ENCODE data around the gene TRMT5.
A peak's percentile ranks its signal among the peaks of the same experiment; 100 is the strongest.

Gene TRMT5, protein sequence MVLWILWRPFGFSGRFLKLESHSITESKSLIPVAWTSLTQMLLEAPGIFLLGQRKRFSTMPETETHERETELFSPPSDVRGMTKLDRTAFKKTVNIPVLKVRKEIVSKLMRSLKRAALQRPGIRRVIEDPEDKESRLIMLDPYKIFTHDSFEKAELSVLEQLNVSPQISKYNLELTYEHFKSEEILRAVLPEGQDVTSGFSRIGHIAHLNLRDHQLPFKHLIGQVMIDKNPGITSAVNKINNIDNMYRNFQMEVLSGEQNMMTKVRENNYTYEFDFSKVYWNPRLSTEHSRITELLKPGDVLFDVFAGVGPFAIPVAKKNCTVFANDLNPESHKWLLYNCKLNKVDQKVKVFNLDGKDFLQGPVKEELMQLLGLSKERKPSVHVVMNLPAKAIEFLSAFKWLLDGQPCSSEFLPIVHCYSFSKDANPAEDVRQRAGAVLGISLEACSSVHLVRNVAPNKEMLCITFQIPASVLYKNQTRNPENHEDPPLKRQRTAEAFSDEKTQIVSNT

DNA sequence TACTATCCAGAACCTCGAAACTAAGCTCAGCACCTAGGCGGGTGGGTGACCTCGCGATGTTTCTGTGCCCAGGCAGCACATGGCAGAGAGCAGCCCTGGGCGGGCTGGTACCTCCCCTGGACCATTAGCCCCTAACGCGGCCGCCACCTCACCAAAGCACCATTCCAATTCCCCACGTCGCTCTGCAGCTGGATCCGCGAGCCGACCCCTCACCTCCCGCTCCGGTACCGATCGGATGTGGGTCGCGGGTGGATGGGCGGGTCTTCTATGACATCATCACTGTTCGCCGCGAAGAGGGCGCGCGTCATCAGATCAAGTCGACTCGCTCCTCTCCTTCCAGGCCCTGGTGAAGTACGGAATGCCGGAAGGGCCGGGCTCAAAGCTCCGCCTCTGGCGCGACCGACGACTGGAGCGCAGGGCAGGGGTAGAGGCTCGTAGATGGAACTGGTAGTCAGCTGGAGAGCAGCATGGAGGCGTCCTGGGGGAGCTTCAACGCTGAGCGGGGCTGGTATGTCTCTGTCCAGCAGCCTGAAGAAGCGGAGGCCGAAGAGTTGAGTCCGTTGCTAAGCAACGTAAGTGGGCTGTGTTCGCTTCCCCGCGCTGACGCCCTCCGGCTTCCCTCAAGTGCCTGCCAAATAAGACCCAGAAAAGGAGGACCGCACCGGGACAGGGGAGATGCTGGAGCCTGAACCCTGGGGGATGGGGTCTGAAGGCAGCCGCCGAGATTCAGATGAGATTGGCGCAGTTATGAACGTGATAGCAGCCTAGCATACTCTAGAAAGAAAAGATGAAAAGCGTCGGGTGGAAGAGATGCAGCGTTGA is at the start of gene TRMT5, which contains the start of gene SLC38A6:
TRMT5 (minus strand) TSS at position 269 of the 822 bp plus-strand sequence; CDS start at position 163, 106 bp downstream.
SLC38A6 (plus strand) TSS at position 435 of the 822 bp plus-strand sequence; CDS start at position 468, 33 bp downstream.
- peak; percentile 95 to 96 for DNase-seq

DNA sequence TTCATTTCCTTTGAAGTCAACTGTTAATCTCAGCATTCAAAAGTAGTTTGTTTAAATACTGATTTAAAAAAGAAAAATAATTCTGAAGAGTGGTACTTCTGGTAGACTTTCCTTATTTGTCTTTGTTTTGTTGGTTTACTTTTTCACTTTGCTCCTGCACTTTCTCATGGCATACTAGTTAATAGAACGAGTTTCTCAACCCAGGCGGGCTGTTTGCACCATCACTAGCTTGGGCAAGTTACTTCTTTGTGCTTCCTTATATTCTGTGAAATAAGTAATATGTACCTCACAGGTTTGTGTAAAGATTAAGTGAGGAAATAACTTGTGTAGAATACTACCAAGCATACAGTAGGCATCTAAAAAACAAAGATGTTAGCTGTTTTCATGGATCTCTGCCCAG is 45.6 kb upstream of the TRMT5 start:
- DNase-seq: no peak

DNA sequence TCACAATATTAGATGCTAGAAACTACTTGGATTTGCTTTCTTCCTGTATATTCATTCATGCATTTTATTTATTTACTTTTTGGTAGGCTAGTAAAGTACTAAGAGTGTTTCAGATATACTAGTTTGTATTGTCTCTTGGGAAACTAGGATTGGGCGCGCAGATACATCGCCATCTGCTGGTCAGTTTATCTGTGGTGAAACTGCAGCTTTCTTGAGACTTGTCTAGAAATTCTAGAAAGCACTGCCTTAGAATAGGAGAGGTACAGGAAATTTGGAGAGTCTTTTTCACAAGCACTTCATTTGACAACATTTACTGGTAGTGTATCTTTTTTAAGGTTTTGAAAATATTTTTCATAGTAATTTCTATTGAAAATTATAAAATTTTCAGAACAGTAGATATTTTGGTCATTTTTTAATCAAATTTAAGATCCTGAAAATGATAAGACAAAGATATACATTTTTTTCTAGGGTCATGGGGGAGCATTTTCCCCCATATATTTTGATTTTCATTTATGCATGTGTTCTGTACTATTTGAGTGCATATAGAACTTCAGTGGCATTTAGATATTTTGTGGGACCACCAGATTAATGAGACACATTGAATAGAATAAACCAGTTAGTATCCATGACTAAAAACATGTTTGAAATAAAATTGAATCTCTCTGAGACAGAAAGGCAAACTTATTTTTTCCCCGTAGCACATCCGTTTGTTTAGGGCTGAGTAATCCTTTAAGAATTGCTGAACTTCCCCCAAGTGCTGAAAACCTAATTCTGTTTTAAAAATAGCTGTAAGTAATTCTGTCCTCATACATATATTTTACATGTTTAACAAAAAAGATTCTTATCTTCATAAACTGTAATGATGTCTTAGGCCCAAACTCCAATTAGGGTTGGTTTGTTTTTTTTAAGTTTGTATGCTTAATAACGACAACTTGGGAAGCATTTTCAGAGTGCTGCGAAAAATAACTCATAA is 44.7 kb upstream of the TRMT5 start:
- DNase-seq: peak; percentile 50 to 58

DNA sequence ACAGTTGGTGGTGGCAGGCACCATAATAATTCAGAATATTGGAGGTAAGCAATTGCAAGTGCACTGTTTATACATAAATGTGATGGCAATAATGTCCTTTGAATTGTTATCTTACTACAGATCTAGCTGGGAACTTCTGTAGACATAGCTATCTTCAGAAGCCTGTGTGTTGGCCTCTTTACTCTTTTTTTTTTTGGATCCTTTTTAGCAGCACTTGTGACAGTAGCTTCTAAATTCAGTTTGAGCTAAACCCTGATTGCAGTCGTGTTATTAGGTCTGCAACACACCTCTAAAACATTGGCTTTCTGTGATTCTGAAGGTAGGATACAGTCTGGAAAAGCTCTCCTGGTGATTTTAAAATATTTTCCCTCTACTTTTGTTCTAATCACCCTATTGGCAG is 38.7 kb upstream of the TRMT5 start:
- DNase-seq: no peak

DNA sequence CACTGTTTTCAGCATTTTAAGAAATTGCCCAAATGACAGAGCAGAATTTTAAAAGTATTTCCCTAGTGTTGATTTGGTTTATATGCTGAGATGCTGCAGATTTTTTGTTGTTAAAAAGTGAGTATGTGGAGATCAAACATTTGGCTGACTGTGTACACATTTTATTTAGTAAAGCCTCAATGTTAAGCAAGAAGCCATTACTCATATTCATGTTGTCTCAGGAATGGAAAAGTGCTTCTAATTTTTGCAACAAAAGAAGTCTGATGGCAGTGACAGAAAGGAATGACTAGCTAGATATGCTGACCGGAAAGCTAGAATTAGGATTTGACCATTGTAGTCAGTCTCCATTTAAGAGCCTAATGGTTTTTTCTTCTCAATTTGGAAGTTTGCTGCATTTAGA is 22.7 kb upstream of the TRMT5 start:
- DNase-seq: no peak

DNA sequence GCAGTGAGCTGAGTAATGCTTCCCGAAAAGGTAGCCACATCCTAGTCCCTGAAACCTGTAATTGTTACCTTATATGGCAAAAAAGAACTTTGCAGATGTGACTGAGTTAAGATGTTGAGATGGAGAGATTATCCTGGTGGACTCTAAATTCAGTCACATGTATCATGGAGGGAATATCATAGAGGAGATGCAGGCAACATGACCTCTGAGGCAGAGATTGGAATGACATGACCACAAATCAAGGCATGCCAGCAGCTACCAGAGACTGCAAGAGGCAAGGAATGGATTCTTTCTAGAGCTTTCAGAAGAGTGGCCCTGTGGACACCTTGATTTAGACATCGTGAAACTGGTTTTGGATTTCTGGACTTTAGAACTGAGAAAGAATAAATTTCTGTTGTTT is 18.7 kb upstream of the TRMT5 start:
- no peak for DNase-seq

DNA sequence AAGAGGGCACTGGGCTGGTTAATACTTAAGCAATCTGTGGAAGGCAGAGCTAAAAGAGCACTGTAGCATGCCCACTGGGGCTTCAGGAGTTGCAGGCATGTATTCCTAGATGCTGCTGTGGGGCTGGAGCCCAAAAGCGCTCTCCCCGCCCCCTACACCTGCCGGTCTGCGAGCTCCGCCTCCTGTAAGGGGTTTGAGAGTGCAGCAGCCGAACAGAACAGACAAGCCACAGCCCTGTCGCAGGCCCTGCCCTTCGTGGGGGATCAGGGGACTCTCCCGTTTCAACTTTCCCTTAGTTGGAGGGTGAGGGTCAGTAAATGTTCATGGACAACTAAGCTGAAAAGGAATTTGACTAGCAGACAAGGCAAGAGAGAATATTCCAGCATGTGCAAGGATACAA is 17.7 kb upstream of the TRMT5 start:
- DNase-seq: no peak

DNA sequence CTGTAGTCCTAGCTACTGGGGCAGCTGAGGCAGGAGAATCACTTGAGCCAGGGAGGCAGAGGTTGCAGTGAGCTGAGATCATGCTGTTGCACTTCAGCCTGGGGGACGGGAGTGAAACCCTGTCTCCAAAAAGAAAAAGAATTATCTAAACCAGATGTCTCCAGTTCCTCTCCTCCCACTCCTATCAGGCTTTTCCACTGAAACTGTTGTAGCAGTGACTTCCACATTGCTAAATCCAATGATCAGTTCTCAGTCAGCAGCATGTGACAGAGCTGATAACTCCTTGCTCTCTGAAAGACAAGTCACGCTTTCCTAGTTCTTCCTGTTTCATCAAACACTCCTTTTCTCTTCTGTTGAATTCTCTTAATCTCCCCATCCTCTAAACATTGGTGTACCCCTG is 8.7 kb upstream of the TRMT5 start:
- DNase-seq: no peak

DNA sequence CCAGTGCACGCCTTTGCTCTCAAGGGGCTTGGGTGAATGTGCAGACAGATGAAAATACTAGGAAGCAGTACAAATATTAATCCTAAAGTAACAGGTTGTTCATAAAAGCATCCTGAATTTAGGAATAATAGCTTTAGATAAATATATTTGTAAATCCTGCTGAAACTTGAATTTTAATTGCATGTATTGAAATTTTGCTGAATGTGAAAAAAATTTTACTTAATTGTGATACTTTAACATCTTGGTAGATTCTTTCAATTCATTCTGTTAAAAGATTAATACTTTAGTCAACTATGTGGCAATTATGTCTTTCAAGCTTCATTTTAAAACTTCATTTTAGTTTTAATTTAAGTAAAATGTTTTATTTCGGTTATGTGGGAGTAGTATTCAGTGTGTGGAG is 5.6 kb upstream of the TRMT5 start:
- no peak for DNase-seq

DNA sequence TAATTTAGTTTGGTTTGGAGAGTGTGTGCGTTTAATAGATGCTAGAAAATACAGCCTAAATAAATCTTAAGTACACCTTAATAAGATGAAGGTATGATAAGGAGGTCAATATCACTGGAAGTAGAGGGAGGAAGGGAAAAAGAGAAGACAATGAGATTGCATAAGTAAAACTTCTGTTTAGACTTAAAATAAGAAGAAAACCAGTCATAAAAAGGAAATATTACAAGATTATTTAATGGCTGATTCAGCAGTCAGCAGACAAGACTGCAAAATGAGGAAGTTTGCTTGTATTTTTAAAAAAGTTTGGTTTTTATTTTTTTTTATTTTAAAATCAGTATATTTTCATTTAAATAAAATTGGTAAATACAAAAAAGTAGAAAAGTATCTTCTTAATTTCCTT is 3.3 kb upstream of the TRMT5 start:
- no peak for DNase-seq

DNA sequence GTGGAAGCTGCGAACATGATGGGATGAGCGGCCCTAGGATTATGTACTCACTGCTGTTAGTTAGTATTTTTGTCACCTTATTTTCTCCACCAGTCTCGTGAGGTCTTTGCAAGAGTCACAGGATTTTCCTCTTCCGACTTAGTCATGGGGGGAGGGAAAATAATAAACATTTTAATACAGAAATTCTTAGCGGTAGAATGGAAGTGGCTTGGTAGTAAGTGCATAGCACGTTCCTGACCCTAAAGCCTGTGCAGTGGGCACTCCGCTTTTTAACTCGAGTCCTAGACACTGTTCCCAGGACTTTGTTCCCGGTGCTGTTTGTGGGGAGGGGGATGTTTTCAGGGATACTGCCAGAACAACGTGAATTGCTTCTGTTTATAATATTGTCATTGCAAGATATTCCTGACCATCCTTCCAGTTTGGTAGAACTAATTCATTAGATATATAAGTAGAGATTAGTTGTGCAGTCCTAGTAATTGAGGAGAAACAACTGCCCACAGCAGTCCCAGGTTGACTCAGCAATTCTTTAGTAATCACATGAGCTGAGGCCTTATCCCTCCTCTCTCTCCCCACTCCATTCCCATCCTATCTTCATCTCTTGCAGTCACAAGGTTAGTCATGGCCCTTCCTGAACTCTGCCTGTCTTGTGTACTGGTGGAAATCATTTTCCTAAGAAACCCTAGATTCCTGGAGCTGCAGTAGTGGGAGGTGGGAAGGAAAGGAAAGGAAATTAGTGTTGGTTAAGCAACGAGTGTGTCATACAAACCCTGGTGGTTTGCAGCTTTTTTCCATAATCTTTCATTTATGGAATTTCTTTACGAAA is 965 bp upstream of the TRMT5 start:
- DNase-seq: no peak

DNA sequence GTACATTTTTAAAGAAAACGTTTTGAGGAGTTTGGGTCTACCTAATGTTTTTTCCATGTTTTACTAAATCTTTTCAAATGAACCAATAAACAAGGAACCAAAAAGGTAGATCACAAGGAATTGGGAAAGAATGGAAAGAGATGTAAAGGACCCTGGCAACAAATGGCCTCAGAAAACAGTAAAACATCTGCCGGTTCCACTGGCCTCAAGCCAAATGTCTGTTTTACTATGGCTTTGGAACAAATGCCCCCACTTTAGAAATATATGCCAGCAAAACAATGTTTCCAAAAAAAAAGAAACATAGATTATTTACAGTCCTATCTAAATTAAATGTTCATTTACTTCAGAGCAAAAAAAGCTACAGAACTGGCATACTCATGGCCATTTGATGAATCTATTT is 3.0 kb downstream of the TRMT5 start:
- no peak for DNase-seq

DNA sequence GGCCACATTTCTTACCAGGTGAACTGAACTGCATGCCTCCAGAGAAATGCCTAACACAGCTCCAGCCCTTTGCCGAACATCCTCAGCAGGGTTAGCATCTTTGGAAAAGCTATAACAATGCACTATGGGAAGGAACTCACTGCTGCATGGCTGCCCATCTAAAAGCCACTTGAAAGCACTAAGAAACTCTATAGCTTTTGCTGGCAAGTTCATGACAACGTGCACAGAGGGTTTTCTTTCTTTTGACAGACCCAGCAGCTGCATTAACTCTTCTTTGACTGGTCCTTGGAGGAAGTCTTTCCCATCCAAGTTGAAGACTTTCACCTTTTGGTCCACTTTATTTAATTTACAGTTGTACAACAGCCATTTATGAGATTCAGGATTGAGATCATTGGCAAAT is 5.3 kb downstream of the TRMT5 start:
- DNase-seq: no peak

DNA sequence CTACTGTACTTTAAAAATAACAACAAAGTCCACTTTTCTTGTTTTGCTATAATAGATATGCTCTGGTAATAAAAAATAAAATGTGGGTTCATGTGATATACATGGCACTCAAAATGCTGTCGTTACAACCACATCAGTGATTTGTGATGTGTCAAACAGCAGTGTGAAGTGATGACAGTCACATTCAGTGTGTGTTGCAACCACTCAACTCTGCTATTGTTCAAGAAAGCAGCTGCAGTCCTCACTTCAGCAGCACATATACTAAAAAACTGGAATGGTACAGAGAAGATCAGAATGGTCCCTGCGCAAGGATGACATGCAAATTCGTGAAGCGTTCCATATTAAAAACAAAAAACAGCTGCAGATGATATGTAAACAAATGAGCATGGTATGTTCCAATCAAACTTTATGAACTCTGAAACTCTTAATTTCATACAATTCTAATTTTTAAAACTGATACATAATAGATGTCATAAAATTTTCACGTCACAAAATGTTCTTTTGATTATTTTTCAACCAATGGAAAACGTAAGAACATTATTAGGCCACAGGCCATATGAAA is 6.7 kb downstream of the TRMT5 start:
- DNase-seq: no peak

DNA sequence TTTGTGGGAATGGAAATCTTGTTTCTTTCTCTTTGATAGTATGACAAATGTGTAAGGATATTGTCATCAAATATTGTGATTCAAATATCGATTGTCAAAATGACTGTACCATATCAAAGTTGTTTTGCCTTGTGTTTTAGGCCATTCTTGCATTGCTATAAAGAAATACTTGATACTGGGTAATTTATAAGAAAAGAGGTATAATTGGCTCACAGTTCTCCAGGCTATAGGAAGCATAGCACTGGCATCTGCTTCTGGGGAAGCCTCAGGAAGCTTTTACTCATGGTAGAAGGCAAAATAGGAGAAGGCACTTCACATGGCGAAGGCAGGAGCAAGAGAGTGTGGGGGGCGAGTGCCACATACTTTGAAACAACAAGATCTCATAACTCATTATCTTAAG is 7.8 kb downstream of the TRMT5 start:
- DNase-seq: no peak

DNA sequence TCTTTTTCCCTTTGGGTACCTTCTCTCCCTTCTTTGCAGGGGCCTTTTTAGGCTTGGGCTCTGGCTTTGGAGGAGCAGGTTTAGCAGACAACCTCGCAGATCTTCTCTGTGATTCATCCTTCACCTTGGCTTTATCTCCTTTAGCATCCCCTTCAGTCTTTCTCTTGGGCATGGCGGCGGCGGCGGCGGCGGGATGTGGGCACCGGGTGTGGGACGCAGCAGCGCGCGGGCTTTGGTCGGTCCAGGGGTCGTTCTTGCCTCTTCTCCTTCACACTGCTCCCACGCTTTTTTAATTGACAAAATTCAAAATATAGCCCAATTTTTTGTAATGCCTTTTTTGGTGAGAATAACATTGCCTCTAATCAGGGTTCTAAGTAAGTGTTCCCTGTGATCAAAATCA is 8.6 kb downstream of the TRMT5 start:
- no peak for DNase-seq

DNA sequence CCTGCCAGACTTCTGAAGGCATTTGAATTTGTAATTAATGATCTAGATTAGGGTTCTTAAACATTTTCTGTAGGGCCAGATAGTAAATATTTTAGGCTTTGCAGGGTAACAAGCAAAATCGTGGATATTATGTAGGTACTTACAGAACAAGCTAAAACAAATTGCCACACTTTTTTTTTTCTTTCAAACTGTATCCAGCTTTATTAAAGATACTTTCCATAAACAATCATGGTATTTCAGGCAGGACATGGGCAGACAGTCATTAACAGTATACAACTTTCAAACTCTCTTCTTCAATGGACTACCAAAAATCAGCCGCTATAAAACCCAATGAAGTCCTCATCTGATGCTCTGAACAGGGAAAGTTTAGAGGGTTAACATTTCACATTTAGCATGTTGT is 9.6 kb downstream of the TRMT5 start:
- DNase-seq: no peak

DNA sequence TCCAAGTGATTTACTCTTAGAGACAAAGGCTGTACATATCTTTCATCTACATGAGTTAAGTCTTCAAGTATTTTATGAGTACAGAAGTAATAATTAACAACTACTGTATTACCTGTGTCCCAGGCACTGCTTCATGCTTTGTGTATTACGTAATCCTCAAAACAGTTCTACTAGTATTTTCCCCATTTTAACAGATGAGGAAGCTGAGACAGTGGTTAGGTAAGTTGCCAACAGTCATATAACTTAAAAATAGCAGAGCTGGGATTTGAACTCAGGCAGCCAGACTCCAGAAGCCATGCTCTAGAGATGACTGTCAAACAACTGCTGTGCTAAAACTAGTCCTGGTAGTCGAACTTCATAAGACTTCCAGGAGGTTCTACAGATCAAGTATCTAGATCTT is 10.7 kb downstream of the TRMT5 start:
- DNase-seq: no peak

DNA sequence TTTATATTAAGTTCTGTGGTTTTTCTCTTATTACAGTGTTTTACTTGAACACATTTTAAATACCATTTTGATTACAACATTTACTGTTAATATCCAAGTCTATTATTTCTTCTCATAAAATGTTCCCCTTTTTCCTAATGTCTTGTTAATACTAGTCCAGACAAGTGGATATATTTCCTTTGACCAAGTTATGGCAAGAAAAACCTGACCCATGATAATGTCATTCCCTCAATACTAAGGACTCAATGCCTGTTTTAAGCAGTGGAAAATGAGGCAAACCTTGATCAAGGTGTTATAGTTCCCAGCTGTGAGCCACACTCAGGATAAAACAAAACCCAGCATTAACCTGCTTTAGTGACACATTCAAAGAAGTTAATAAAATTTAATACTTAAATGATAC is 12.2 kb downstream of the TRMT5 start:
- no peak for DNase-seq

DNA sequence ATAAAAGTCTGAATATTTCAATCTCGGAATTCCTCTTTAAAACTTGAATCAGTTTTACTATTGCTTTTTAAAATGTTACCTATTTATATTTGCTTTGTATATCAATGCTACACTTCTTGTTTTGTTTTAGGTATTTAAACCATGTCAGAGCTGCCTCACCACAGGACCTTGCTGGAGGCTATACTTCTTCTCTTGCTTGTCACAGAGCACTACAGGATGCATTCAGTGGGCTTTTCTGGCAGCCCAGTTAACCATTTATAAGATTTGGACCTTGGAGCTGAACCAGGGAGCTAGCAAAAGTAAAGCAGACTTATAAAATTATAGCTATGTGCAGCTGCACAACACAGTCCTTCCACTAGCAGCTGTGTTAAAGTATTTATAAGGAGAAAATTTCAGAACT is 12.8 kb downstream of the TRMT5 start:
- DNase-seq: no peak

DNA sequence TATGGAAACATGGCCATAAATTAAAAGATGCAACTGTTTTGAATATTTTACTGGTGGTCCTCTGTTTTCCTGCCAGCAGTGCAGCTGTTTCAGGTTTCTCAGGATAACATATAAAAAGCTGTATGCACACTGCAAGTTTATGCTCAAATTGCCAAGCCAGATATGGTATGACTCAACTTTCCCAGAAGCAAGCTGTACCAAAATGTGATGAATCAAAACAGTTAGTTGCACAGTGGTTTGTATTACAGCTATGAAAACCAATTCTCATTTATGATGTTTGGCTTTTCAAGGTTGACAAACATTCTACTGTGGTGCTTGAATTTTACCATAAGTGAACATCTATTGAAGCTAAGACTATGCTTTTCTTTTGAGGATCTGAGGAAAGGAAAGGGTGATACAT is 15.5 kb downstream of the TRMT5 start:
- DNase-seq: no peak

All from activated T-cell treated with anti-CD3 and anti-CD28 coated beads, Interleukin-2, amount 50 U/mL, for 48 hours (primary cell).